ENCODE results near the gene KHDC1.

DNA sequence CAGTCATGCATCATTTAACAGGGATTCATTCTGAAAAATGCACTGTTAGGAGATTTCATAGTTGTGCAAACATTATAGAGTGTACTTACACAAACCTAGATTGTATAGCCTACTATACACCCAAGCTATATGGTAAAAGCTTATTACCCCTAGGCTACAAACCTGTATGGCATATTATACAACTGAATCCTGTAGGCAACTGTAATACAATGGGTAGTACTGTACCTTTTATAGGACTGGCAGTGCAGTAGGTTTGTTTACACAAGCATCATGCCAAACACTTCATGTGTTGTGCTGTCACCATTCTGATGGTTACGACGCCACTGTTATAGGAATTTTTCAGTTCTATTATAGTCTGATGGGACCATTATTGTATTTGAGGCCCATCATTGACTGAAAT is 39.3 kb upstream of the KHDC1 start:
- TF ChIP-seq, protein P1, sequence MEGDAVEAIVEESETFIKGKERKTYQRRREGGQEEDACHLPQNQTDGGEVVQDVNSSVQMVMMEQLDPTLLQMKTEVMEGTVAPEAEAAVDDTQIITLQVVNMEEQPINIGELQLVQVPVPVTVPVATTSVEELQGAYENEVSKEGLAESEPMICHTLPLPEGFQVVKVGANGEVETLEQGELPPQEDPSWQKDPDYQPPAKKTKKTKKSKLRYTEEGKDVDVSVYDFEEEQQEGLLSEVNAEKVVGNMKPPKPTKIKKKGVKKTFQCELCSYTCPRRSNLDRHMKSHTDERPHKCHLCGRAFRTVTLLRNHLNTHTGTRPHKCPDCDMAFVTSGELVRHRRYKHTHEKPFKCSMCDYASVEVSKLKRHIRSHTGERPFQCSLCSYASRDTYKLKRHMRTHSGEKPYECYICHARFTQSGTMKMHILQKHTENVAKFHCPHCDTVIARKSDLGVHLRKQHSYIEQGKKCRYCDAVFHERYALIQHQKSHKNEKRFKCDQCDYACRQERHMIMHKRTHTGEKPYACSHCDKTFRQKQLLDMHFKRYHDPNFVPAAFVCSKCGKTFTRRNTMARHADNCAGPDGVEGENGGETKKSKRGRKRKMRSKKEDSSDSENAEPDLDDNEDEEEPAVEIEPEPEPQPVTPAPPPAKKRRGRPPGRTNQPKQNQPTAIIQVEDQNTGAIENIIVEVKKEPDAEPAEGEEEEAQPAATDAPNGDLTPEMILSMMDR (IDR thresholded peaks at IDR 0.05; ENCODE audit: insufficient read depth, low read length, poor library complexity, severe bottlenecking): no peak
- TF ChIP-seq EZH2phosphoT487 (conservative IDR thresholded peaks at IDR 0.05; ENCODE audit: low read length): no peak
